HTR-8/SVneo (cell line): ENCODE data around the gene PALLD.
A peak's percentile ranks its signal among the peaks of the same experiment; 100 is the strongest.

ENCODE experiments used
- DNase-seq: peaks from one replicate; pipeline ENCODE4 v3.0.0; 2011; ENCODE audit warnings: low spot score, mixed read lengths; ENCODE audit not compliant: insufficient read length
- FAIRE-seq: peaks from 2 replicates; lab custom pipeline; 2011; peaks lifted over from hg19 to GRCh38; lab: Jason Lieb, UNC

Gene PALLD

DNA sequence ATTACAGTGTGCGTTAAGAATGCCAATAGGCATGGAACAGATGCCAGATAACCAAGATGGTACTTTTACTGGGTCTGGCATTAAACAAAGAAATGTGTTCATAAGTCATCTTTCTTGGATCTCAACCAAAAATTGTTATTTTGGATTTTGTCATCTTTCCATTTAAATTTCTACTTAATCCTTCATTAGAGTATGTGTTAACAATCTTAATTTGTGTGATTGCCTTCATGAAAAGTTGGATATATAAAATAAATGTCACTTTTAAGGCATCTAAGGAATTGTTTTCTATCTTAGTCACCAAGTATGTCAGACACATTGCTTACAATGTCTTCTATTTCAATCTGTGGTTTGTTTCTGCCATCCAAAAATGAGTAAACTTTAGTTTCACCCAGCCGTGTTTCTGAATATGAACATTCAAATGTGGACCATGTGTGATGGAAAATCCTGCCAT lies 87.5 kb downstream of the PALLD start:
- no peak for DNase-seq
- FAIRE-seq = peak; percentile 68

DNA sequence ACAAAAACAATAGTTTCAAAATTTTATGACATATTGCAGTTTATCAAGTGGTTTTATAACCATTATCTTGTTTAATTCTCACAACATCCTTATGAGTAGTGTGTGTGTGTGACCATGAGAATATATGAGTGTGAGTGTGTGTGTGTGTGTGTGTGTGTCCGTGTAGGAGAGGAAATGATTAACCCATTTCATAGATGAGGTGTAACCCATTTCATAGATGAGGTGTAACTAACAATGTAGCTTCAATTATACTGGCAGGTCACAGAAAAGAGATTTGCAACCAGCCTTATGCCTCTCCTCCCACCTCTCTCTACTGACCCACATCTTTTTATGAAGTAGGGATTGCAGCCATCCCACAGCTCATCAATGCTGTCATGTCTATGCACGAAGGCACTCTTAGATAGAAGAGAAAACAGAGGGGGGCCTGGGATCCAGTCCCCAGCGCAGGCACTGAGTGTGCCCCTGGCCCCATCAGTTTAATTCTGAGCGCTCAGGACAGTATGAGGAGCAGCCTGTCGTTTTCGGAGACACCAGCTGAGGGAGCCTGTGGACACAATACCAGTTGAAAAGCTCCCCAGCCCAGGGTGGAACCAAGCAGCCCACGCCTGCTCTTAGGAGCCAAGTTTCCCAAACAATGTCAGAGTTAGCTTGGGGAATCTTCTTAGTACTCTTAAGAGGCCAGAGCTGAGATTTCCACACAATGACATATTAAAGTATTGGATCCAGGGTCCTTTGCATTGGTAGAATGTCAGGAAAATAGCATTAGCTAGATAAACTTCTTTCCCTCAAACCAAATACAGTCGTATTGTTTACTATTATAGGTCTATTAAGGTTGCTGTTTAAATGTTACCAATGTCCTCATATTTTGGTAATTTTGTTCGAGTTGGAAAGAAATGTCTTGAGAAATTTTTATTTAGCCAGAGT lies 88.6 kb downstream of the PALLD start:
- peak; percentile 74 for FAIRE-seq
- peak; percentile 56 for DNase-seq

GRCh38 chr4:168586926-168587325 lies 90.1 kb downstream of the PALLD start:
- DNase-seq (no peak), FAIRE-seq (peak; percentile 9)

DNA sequence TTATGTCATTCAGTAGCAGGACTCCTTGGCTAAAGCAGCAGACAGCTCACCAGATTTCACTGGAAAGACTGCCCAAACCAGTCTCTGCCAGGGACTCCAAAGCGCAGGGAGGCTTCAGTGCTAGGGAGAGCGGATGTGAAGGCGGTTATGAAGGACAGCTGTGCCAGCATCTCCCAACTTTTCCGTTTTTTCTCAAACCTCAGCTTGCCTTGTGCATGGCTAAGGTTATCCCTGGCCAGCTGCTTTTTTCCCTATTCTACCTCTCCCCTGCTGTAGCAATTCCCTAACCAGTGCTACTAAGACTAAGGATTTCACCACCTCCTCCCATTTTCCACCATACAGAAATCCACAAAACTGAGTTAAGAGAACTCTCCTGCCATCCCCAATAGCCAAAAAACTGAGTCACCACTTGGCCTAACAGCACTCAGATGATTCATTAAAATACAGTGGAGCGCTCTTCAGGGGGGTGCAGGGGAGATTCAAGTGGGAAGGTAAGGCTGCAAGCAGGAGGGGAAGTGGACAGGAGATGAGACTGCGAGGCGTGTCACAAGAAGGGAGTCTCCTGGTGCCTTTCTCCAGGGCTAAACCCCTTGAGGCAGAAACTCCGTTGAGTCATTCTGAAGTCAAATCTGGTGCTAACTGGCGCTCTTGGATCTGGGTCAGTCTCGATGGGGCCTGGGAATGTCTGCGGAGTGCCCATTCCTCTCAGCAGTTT lies 90.7 kb downstream of the PALLD start:
- DNase-seq (peak; percentile 58), FAIRE-seq (peak; percentile 26)

DNA sequence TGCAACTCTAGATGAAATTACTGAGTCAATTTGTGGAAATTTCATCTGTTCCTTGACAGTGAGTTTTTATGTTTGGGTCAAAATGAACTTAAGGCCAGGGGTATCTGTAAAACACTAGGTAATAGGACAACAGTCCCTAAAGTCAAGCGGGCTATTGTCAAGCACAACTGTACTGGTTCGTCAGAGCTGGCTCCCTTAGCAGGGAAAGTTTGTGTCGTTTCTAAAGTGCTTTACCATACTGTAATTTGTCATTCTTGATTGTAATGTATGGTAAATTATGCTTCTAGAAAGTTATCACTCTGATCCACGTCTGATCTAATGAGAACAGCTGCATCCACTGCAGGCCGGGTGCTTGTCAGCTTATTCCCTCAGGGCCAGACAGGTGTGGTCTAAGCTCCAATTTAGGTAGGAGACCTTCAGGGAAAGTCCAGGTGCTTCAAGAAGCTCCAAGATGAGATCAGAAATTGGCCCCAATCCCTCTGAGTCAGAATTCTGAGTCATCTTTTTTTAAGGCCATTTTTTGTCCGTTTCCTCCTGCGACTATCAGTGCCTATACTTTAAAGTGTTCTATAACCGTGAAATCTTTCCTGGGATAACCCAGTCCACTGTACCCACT lies 92.2 kb downstream of the PALLD start:
- FAIRE-seq (no peak), DNase-seq (peak; percentile 50)

GRCh38 chr4:168592676-168593075 lies 95.8 kb downstream of the PALLD start:
- DNase-seq (no peak), FAIRE-seq (no peak)

GRCh38 chr4:168593399-168593798 lies 96.5 kb downstream of the PALLD start:
- FAIRE-seq = no peak

DNA sequence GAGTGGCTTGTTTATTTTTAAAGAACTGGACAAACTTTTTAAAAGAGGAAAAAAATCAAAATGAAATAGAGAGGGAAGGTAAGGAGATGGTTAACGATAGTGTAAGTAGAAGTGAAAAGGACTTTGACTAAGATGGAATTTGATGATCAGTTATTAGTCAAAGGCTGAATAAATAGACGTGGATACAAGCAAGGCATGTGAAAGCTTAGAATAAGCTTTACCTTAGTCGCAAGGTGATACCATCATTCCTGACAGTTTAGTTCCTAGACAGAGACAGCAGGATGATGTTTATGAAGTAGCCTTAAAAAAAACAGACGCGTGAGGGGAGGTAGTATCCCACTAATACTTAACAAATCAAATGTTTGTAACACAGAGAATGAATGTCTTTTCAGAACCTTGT lies 97.3 kb downstream of the PALLD start:
- DNase-seq = no peak
- no peak for FAIRE-seq

More at GRCh38 chr4:168593399-168593798, 96.5 kb downstream of the PALLD start:
- no peak for DNase-seq

- no peak for DNase-seq
These were observed 101.3 kb downstream of the PALLD start for GRCh38 chr4:168598191-168598590.

DNA sequence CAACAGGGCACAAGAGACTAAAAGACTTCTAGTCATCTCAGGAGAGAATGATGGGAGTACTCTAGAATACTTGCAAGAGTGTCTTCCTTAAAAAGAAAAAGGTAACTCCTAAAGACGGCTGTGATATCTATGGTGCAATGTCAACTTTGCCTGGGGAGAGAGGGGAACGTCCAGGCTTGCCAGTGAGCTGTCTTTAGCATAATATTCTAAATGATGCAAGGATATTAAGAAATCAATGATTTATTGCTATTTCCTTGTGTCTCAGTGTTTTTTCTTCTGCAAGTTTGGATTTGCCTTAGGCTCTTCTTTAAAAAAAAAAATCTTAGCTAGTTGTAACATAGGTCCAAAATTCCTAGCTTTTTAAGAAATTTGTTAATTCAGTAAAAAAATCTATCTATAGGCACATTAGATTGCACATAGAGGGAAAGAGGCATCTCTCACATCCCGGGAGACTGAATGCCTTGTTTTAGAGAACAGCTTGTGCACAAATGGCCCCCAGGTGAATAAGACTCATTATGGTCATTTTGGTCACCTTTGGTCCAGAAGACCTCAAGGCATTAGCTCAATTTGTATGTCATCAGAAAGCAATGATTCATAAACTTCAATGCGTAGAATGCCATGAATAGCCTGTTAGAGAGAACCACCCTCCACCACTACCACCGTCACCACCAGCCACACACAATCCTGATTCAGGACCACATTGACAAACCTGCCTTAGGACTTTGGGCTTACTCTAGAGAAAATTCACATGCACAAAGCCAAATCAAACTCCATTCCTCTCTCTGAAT lies 104.1 kb downstream of the PALLD start:
- peak; percentile 83 for FAIRE-seq

More at GRCh38 chr4:168598191-168598590, 101.3 kb downstream of the PALLD start:
- FAIRE-seq = peak; percentile 52

GRCh38 chr4:168601899-168602298 lies 105.0 kb downstream of the PALLD start:
- FAIRE-seq = no peak

More for the DNA sequence above, 104.1 kb downstream of the PALLD start:
- no peak for DNase-seq

GRCh38 chr4:168604496-168605373 lies 107.9 kb downstream of the PALLD start:
- FAIRE-seq (peak; percentile 74), DNase-seq (peak; percentile 69)

More at GRCh38 chr4:168601899-168602298, 105.0 kb downstream of the PALLD start:
- DNase-seq = no peak

- DNase-seq = peak; percentile 40
- FAIRE-seq = peak; percentile 77
These were observed 108.6 kb downstream of the PALLD start for GRCh38 chr4:168605411-168605810.

- FAIRE-seq (no peak), DNase-seq (no peak)
These were observed 110.4 kb downstream of the PALLD start for GRCh38 chr4:168607215-168607614.

DNA sequence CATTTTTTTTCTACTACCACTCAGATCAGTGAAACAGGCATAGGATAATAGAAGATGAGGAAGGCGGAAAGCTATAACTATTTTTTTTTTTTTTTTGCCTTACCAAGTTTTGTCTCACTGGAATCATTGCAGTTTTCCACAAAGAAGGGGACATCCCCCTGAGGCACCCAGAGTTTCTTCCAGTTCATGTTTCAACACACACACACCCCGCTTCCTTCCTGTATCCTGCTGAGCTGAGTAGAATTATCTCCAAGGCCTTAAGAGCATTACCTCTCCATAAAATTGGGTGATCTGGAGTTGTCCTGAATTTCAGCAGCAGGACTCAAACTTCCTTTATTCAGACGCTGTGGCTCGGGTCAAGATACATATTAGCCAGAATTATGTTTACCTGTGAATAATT lies 111.9 kb downstream of the PALLD start:
- DNase-seq = no peak
- no peak for FAIRE-seq

DNA sequence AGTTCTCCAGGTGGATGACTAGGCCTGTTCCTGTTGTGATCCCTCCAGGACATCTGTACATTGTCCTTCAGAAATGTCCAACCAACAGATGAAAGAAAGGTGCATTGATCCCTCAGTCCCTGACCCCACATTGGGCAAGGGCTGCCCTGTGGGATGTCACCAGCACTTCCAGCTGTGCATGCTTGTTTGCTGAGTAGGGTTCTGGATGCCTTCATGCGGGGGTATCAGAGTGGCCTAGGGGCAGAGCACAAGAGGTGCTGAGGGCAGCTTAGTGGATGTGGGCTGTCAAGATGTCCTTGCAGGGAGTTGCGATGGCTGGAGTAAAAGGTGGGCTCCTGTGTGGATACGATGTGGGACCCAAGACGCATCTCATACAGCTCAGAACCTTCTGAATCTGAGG lies 112.5 kb downstream of the PALLD start:
- FAIRE-seq = no peak

DNA sequence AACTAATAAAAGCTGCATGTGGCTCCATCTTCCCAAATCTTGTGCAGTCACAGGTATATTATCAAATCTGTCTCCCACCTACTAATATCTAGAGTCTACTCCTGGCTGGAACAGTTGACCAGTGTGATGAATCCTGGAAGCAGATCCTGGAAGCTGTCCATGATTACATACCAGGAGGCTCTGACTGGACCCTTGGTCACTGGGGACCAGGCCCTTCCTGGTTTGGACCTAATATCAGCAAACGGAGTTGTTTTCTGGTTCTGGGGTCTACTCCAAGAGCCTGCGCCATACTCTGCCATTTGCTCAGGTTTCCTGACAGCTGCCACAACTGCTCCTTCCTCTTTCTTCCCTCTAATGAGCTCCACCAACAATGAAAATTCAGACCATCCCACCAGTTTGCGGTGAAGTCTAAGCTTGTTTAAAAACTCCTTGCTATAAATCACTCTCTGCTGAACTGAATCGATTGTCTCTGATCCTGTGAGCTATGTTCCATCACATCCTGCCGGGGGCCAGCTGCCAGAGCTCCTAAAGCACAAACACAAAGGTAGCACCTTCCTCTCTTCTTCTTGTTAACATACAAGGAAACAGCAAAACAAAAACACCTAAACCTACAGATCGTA lies 114.2 kb downstream of the PALLD start:
- FAIRE-seq (no peak), DNase-seq (no peak)

More for the DNA sequence above, 112.5 kb downstream of the PALLD start:
- DNase-seq = no peak

DNA sequence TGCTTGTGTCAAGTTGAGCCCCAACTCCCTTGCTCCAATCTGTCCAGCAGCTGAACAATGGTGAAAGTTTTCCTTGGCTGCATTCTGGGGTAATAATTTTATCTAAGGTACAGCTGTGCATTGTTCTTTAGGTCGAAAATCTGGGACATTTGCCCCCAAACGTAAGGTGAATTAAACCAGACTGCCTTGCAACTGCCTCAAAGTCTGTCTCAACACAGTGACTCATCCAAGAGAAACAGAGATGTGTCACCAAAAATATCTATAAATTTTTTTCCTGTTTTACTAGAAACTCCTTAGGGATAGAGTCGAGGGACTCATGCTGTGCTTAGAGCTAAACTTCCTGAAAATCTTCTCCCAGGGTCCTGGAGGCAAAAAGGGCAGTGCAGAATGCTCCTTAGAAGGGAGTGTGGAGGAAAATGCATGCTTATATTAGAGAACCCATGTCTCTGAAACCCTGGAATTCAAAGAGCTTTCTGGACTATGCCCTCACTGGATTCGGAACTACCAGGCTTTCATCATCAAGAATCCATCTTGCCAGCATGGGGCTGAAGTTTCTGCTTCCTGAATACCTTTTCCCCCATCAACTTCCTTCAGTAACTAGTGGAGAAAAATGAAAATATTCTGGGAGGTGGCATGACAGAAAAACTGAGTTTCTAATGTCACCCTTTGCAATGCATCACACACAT lies 115.7 kb downstream of the PALLD start:
- no peak for DNase-seq

More for the DNA sequence above, 115.7 kb downstream of the PALLD start:
- FAIRE-seq = peak; percentile 74
